ENCODE measurements around the gene EXTL1. TPM values are rescaled to one million over a fixed set of nuclear protein-coding genes. Genes with fewer than 3 reads are reported as not detected.

The EXTL1 gene, protein sequence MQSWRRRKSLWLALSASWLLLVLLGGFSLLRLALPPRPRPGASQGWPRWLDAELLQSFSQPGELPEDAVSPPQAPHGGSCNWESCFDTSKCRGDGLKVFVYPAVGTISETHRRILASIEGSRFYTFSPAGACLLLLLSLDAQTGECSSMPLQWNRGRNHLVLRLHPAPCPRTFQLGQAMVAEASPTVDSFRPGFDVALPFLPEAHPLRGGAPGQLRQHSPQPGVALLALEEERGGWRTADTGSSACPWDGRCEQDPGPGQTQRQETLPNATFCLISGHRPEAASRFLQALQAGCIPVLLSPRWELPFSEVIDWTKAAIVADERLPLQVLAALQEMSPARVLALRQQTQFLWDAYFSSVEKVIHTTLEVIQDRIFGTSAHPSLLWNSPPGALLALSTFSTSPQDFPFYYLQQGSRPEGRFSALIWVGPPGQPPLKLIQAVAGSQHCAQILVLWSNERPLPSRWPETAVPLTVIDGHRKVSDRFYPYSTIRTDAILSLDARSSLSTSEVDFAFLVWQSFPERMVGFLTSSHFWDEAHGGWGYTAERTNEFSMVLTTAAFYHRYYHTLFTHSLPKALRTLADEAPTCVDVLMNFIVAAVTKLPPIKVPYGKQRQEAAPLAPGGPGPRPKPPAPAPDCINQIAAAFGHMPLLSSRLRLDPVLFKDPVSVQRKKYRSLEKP
- 0.28 TPM for total RNA-seq
- polyA plus RNA-seq (ENCODE audit: insufficient read depth, low read depth, low replicate concordance), result 0.45 TPM
- long read RNA-seq, donor 1, result 0 reads
- long read RNA-seq, donor 2, result 0 reads
- long read RNA-seq, donor 3, result 0 reads
- long read RNA-seq, donor 4, result 0 reads
- long read RNA-seq, donor 5, result 0 reads
- long read RNA-seq, donor 6, result 0 reads
- long read RNA-seq, donor 7, partial matches to known transcripts, result 0 of 1 reads
- long read RNA-seq, donor 7, other reads (novel, unspliced or antisense), result 1 of 1 reads
- long read RNA-seq, donor 8, result 0 reads
- long read RNA-seq, donor 9, result 0 reads
- long read RNA-seq, donor 10, result 0 reads

DNA sequence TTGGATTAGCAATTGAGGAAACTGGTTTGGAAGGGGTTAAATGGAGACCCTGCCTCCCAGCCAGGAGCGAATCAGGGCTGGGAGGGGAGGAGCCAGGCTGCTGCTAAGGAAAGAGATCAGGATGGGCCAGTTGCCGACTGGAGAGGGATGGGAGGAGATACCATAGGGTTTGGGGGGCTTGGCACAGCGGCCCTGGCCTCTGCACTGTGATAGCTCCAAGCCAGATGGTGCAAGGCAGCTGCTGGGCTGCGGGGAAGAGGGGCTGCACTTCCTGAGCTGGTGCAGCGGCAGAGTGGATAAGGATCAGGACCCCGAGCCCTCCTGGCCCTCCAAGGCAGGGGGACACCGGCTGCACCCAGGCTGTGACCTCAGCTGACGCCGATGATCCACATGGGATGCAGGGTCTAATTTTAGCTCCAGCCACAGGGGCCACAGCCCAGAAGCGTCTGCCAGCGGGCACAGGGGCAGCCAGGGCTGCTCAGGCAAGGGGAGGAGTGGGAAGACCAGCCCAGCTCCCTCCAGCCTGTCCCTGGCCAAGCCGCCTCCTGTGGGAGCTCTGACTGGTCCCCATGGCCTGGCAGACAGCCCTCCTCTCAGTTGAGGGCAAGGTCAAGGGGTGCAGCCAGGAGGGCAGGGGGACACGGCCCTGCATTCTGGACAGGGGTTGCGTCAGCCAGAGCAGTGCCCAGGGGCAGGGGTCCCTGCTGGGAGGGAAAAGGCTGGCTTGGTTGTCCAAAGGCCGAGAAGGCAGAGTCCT lies at the start of gene EXTL1:
Gene EXTL1 (plus strand): TSS at position 129 of the 757 bp plus-strand sequence. CDS start 872 bp downstream, outside the sequence.
- no peak within 1 kb of the TSS for H3K9ac ChIP-seq (ENCODE audit: low read length in 3 of 3)
- H3K4me1 ChIP-seq (ENCODE audit: control insufficient read depth in 2 of 3, insufficient read depth in 2 of 3, low read depth in 1 of 3, low read length in 3 of 3), result no peaks in the 10 kb centered on the region
- H3K27ac ChIP-seq (ENCODE audit: low read depth in 2 of 2, low read length in 2 of 2), result no peak within 1 kb of the TSS
- DNase-seq (peak; percentile 64 to 88 (median 82)), FAIRE-seq (no peak)
- intact Hi-C loops (cut with DNase I), result no loop called here
- no peaks in the 10 kb centered on the region for H3K27me3 ChIP-seq (ENCODE audit: control insufficient read depth, insufficient read depth, low read length)
- no peaks in the 10 kb centered on the region for H3K9me3 ChIP-seq (ENCODE audit: control insufficient read depth in 2 of 3, insufficient read depth in 1 of 3, low read length in 3 of 3)
- no peaks in the 10 kb centered on the region for H3K36me3 ChIP-seq (ENCODE audit: control insufficient read depth in 2 of 3, insufficient read depth in 3 of 3, low read length in 3 of 3)
- TF ChIP-seq, protein P1, sequence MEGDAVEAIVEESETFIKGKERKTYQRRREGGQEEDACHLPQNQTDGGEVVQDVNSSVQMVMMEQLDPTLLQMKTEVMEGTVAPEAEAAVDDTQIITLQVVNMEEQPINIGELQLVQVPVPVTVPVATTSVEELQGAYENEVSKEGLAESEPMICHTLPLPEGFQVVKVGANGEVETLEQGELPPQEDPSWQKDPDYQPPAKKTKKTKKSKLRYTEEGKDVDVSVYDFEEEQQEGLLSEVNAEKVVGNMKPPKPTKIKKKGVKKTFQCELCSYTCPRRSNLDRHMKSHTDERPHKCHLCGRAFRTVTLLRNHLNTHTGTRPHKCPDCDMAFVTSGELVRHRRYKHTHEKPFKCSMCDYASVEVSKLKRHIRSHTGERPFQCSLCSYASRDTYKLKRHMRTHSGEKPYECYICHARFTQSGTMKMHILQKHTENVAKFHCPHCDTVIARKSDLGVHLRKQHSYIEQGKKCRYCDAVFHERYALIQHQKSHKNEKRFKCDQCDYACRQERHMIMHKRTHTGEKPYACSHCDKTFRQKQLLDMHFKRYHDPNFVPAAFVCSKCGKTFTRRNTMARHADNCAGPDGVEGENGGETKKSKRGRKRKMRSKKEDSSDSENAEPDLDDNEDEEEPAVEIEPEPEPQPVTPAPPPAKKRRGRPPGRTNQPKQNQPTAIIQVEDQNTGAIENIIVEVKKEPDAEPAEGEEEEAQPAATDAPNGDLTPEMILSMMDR (IDR thresholded peaks at IDR 0.05; ENCODE audit: borderline replicate concordance, extremely low read depth, insufficient read depth), result no peak
- peak within 1 kb of the TSS in 1 of 3 donors; percentile 40 for H3K4me3 ChIP-seq (ENCODE audit: low read length in 3 of 3)

DNA sequence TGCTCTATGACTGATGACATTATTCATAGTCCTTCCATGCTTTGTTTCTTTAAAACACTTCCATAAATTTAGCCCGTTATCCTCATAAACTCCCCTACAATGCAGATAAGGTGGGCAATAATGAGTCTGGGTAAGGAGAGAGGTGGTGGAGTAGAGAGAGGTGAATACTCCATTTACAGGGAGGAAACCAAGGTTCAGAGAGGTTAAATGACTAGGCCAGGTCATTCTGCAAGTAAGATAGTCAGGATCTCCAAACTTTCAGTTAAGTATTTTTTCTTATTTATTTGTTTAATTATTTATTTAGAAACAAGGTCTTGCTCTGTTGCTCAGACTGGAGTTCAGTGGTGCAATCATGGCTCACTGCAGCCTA lies 49.8 kb upstream of the EXTL1 start:
- intact Hi-C loops (cut with DNase I), result no loop called here
- Histone ChIP-seq H3K4me3 (ENCODE audit: low read length in 3 of 3) (no peak overlapping the region), H3K9me3 (ENCODE audit: control insufficient read depth in 2 of 3, insufficient read depth in 1 of 3, low read length in 3 of 3) (no peaks in the 10 kb centered on the region), H3K27me3 (ENCODE audit: control insufficient read depth, insufficient read depth, low read length) (no peaks in the 10 kb centered on the region), H3K27ac (ENCODE audit: low read depth in 2 of 2, low read length in 2 of 2) (no peak overlapping the region), H3K36me3 (ENCODE audit: control insufficient read depth in 2 of 3, insufficient read depth in 3 of 3, low read length in 3 of 3) (peaks cover 2 to 43% (median 33%) of the 10 kb centered on the region in 3 donors), H3K9ac (ENCODE audit: low read length in 3 of 3) (no peak overlapping the region), H3K4me1 (ENCODE audit: control insufficient read depth in 2 of 3, insufficient read depth in 2 of 3, low read depth in 1 of 3, low read length in 3 of 3) (no peaks in the 10 kb centered on the region)
- DNase-seq, result no peak
- FAIRE-seq, result no peak
- TF ChIP-seq, protein P1 (IDR thresholded peaks at IDR 0.05; ENCODE audit: borderline replicate concordance, extremely low read depth, insufficient read depth), result no peak

DNA sequence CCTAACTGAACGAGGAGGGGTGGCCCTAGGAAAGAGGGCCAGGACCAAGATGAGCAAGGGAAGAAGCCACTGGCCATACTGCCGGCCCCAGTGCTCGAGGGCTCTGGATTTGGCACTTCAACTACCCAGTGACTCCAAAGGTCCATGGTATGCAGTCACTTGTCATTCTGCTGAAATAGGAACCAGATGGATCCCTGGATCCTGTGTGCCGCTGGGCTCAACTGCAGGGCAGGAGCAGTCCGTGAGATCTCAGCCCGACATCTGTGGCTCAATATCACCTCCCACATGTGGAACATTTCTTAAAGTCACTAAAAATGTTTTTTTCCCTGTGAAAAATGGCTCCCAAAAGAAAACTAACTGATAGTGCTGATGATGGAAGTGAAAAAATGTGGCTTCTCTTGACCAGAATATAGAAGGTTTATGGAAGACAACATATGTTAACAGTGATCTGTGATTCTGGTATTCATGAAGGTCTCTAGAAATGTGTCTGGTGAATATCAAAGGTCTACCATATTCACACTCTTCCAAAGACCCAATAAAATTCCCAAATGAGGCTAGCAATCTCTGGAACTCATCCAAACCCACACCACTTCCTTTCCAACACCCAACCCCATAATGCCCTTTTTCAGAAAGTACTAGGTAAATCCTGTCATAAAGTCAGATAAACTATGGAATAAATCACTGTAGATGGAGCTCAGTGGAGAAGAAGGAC lies 47.8 kb upstream of the EXTL1 start:
- Histone ChIP-seq H3K27ac (ENCODE audit: low read depth in 2 of 2, low read length in 2 of 2) (no peak overlapping the region), H3K27me3 (ENCODE audit: control insufficient read depth, insufficient read depth, low read length) (no peaks in the 10 kb centered on the region), H3K36me3 (ENCODE audit: control insufficient read depth in 2 of 3, insufficient read depth in 3 of 3, low read length in 3 of 3) (peaks cover 2 to 42% (median 39%) of the 10 kb centered on the region in 3 donors), H3K4me1 (ENCODE audit: control insufficient read depth in 2 of 3, insufficient read depth in 2 of 3, low read depth in 1 of 3, low read length in 3 of 3) (no peaks in the 10 kb centered on the region), H3K9ac (ENCODE audit: low read length in 3 of 3) (no peak overlapping the region), H3K9me3 (ENCODE audit: control insufficient read depth in 2 of 3, insufficient read depth in 1 of 3, low read length in 3 of 3) (no peaks in the 10 kb centered on the region), H3K4me3 (ENCODE audit: low read length in 3 of 3) (no peak overlapping the region)
- intact Hi-C loops (cut with DNase I), result no loop called here
- no peak for FAIRE-seq
- TF ChIP-seq, protein P1 (IDR thresholded peaks at IDR 0.05; ENCODE audit: borderline replicate concordance, extremely low read depth, insufficient read depth), result no peak
- DNase-seq, result no peak

Data from kidney (tissue), 22 donors.